GM19035 (cell line): ENCODE results near the gene DDIT3.

Experiments used
- ATAC-seq: cut with Tn5 transposase; IDR thresholded peaks from one replicate; pipeline ENCODE4 v1.9.1; 2021; ENCODE audit not compliant: unreplicated experiment

Gene DDIT3

GRCh38 chr12:57487597-57488401, 32.5 kb downstream of the DDIT3 start, which contains the start of gene MARS1:
Gene MARS1, plus strand, starts transcription at chr12:57488068. Its CDS starts 23 bp downstream, at chr12:57488091.
- peak; percentile 98 for ATAC-seq

- ATAC-seq = no peak
Observed at GRCh38 chr12:57487055-57487596, 33.2 kb downstream of the DDIT3 start.

- no peak for ATAC-seq
Observed at GRCh38 chr12:57485695-57486094, 34.6 kb downstream of the DDIT3 start.

- no peak for ATAC-seq
Observed at GRCh38 chr12:57483466-57483865, 36.8 kb downstream of the DDIT3 start.

GRCh38 chr12:57481671-57482070, 38.6 kb downstream of the DDIT3 start:
- ATAC-seq = no peak

- peak; percentile 36 for ATAC-seq
Observed at GRCh38 chr12:57479376-57480115, 40.8 kb downstream of the DDIT3 start, which contains the start of gene ARHGAP9. Gene ARHGAP9, minus strand, starts transcription at chr12:57479866. Its CDS starts 460 bp downstream, at chr12:57479406.

GRCh38 chr12:57479043-57479375, 41.3 kb downstream of the DDIT3 start:
- no peak for ATAC-seq

GRCh38 chr12:57477710-57478681, 42.3 kb downstream of the DDIT3 start:
- ATAC-seq = peak; percentile 35

GRCh38 chr12:57476993-57477709, 43.2 kb downstream of the DDIT3 start:
- no peak for ATAC-seq

GRCh38 chr12:57476162-57476992, 43.9 kb downstream of the DDIT3 start:
- ATAC-seq = peak; percentile 38

GRCh38 chr12:57475271-57476161, 44.8 kb downstream of the DDIT3 start:
- ATAC-seq = peak; percentile 2

- ATAC-seq = no peak
Observed at GRCh38 chr12:57474862-57475261, 45.5 kb downstream of the DDIT3 start.

GRCh38 chr12:57474430-57474829, 45.9 kb downstream of the DDIT3 start:
- ATAC-seq = no peak

GRCh38 chr12:57473886-57474285, 46.4 kb downstream of the DDIT3 start:
- no peak for ATAC-seq

- ATAC-seq = no peak
Observed at GRCh38 chr12:57473392-57473791, 46.9 kb downstream of the DDIT3 start.

- no peak for ATAC-seq
Observed at GRCh38 chr12:57472391-57472790, 47.9 kb downstream of the DDIT3 start.

GRCh38 chr12:57471661-57472060, 48.7 kb downstream of the DDIT3 start:
- no peak for ATAC-seq

GRCh38 chr12:57470970-57471656, 49.2 kb downstream of the DDIT3 start:
- no peak for ATAC-seq
